ENCODE data around the gene FAM20A.
"Not testable (repeated sequence)": the region's sequence is repeated elsewhere in the genome, so short reads cannot be mapped to it uniquely, and the experiment has no call there.

FAM20A gene

DNA sequence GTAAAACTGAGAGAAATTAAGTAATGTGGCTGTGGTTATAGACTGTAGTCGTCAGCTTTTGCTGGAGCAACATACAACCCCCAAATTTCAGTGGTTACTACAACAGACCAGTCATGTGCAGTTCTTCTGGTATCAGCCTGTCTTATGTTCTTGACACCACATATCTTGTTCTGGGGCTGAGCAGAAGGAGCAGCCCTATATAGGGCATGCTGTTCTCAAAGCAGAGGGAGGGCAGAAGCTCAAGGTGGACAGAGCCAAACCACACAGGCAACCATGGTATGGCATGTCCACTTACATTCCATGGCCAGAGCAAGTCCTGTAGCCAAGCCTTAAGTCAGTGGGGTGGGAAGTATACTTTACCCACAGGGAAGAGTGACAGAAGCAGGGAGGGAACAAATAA, 81.3 kb downstream of the FAM20A start:
- no peak for DNase-seq (ENCODE audit: low spot score)

DNA sequence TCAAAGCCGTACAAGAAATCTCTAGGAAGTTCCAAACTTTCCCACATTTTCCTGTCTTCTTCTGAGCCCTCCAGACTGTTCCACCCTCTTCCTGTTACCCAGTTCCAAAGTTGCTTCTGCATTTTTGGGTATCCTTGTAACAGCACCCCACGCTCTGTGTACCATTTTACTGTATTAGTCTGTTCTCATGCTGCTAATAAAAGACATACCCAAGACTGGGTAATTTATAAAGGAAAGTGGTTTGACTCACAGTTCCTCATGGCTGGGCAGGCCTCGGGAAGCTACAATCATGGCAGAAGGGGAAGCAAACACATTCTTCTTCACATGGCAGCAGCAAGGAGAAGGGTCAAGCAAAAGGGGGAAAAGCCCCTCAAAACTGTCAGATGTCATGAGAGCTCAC, 82.1 kb downstream of the FAM20A start:
- DNase-seq (ENCODE audit: low spot score), result not testable (repeated sequence)

DNA sequence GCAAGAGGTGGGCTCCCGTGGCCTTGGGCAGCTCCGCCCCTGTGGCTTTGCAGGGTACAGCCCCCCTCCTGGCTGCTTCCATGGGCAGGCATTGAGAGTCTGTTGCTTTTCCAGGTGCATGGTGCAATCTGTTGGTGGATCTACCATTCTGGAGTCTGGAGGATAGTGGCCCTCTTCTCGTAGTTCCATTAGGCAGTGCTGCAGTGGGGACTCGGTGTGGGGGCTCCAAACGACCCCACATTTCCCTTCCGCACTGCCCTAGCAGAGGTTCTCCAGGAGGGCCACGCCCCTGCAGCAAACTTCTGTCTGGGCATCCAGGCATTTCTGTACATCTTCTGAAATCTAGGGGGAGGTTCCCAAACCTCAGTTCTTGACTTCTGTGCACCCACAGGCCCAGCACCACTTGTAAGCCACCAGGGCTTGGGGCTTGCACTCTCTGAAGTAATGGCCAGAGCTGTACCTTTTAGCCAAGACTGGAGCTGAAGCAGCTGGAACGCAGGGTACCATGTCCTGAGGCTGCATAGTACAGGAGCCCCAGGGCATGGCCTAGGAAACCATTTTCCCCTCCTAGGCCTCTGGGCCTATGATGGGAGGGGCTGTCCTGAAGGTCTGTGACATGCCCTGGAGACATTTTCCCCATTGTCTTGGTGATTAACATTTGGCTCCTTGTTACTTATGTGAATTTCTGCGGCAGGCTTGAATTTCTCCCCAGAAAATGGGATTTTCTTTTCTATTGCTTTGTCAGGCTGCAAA, 82.9 kb downstream of the FAM20A start:
- no peak for DNase-seq (ENCODE audit: low spot score)

DNA sequence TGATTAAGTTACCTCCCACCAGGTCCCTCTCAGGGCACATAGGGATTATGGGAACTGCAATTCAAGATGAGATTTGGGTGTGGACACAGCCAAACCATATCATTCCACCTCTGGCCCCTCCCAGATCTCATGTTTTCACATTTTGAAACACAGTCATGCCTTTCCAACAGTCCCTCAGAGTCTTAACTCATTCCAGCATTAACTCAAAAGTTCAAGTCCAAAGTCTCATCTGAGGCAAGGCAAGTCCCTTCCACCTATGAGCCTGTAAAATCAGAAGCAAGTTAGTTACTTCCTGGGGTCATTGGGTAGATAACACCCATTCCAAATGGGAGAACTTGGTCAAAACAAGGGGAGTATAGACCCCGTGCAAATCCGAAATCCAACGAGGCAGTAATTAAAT, 83.6 kb downstream of the FAM20A start:
- not testable (repeated sequence) for DNase-seq (ENCODE audit: low spot score)

DNA sequence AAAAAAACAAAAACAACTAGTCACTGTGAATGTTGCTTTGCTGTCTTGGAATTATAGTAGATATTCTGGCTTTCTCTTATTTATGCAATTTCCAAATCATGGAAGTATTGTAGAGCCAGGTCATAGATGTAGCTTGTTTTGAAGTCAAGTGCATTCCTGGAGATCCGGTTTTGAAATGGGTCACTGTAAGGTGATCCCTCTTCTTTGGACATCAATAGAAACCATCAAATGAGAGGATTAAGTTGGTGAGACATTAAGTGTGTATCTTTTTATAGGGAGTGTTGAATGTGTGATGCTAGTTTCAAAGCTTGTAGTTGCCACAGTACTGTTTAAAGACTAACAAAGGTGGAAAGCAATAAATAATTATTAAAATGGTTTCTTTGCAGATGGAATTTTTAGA, 84.4 kb downstream of the FAM20A start:
- no peak for DNase-seq (ENCODE audit: low spot score)

DNA sequence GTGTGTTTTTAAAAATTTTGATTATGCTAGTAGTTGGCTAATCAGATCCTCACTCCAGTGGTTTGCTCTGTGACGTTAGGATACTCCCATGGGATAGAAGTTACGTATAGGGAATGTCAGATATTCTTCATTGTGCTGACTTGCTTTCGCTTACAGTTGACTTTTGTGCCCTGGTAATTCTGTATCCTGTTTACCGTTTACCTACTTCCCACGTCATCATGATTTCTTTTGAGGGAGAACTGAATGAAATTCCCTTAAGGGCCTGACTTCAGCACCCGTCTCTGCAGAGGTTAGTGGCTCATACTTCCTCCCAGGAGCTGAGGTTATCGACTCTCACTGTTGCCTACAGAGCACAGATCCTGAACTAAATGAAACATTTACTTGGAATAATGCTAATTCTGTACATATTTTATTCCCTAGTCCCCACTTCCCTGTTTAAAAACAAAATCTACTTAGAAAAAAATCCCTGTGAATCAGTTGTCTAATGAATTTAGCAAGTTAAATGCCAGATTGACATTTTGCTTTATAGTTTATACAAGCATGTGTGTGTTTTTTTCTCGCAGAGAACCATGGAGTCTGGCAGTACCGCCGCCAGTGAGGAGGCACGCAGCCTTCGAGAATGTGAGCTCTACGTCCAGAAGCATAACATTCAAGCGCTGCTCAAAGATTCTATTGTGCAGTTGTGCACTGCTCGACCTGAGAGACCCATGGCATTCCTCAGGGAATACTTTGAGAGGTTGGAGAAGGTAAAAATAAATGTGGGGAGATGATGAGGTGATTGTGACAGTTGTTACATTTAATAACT, 86.1 kb downstream of the FAM20A start:
- peak; percentile 11 for DNase-seq (ENCODE audit: low spot score)

DNA sequence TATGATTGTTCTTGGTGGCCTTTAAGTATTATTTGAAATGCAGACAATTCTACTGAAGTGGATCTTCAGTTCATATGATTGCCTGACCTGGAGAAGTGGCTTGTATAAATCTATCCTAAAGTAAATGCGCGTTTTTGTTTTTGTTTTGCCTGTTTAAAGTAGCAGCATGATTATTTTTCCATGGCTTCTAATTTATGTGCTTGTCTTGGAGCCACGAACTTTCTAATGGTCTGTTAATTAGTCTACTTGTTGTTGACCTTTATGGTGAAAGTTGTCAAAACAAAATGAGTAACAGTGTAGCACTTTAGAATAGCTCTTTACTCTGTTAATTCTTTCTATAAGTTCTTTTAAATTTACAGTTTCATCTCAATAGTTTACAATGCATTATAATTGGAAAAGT, 87.2 kb downstream of the FAM20A start:
- DNase-seq (ENCODE audit: low spot score), result no peak

DNA sequence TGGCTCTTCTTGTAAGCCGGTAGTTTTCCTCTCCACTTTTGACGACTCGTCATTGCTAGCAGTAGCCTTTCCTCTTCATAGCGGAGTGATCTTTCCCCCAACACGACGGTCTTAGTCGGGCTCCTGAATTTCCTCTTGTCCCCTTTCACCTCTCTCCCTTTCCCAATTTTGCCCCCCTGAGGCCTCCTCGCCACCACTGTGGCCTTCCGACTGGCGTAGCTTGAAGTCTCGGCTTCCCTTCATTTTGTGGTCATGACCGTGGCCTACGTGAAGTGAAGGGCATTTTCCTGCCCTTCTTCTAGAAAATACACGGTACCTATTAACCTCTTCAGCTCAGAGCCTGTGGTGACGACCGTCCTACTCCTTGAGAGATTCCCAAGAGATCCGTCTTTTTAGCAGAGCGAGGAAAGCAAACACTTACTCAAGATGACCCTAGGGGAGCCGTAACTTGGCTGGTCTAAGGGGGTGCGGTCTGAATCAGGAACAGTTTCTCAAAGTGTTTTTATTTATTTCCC, 88.2 kb downstream of the FAM20A start:
- DNase-seq (ENCODE audit: low spot score), result peak; percentile 41

DNA sequence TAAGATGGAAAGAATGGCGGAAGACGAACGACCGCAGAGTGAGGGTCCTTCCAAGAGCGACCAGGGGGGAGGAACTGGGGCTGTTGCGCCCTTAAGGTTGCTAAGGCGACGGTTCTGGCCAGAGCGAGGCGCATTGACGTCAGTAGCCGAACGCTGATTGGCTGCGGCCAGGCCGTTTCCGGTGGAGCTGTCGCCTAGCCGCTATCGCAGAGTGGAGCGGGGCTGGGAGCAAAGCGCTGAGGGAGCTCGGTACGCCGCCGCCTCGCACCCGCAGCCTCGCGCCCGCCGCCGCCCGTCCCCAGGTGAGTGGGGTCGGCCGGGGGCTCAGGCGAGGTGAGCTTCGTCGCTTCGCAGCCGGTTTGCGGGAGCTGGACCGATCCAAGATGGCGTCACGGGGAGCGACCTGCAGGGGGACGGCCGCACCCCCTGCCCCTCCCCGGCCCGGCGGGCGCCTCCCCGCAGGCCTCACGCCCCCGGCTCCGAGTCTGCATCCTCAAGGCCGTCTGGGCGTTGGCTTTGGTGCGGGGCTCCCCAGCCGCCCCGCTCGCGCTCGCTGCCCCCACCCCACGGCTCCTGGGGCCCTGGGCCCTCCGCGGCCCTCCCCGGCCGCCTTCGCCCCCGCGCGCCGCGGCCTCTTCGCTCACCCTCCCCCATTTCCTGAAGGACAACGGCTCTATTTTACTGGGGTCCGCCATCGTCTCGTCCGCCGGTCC, 88.8 kb downstream of the FAM20A start, which contains the start of gene PRKAR1A:
Gene PRKAR1A (plus strand): TSS at position 184 of the 713 bp plus-strand sequence. CDS start 2,970 bp downstream, outside the sequence.
- peak; percentile 98 for DNase-seq (ENCODE audit: low spot score)

DNA sequence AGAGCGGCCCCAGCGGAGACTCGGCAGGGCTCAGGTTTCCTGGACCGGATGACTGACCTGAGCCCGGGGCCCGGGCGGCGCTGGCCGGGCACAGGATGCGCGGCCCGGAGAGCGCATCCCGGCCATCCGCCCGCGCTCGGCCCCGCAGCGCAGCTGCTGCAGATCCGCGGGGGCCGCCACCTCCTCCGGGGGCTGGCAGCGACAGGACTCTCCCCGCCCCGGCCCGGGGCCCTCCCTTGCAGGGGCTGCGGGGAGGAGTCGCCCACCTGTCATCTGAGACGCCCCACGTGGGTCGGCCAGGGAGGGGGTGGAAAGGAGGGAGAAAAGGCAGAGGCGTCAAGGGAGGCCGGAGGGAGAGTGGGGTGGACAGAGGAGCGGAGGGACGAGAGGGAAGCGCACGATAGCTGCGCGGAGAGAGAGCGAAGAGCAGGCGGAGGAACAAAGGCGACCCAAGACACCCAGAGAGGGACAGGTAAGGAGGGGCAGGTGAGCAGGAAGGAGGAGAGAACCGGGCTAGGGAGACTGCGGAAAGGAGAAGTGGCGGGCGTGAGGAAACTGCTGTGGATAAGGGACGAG, 89.4 kb downstream of the FAM20A start:
- DNase-seq (ENCODE audit: low spot score), result peak; percentile 79

DNA sequence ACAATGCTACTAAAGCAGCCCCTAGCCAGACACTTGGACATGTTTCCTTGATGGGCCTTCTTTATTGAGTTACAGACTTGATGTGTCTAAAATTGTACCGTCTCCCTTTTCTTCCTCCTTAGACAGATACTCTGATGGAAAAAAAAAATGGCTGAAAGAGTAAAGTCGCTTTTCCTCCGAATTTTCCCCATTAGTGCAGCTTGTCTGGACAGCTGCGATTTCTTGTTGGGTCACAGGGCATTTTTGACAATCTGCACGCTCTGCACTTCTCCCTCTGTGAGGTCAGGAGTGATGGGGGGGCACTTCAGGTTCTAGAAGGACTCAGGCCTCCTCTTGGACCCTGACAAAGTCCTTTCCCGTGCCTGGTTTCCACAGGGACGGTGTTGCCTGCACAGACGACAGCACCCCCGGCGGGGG, 89.9 kb downstream of the FAM20A start:
- no peak for DNase-seq (ENCODE audit: low spot score)

DNA sequence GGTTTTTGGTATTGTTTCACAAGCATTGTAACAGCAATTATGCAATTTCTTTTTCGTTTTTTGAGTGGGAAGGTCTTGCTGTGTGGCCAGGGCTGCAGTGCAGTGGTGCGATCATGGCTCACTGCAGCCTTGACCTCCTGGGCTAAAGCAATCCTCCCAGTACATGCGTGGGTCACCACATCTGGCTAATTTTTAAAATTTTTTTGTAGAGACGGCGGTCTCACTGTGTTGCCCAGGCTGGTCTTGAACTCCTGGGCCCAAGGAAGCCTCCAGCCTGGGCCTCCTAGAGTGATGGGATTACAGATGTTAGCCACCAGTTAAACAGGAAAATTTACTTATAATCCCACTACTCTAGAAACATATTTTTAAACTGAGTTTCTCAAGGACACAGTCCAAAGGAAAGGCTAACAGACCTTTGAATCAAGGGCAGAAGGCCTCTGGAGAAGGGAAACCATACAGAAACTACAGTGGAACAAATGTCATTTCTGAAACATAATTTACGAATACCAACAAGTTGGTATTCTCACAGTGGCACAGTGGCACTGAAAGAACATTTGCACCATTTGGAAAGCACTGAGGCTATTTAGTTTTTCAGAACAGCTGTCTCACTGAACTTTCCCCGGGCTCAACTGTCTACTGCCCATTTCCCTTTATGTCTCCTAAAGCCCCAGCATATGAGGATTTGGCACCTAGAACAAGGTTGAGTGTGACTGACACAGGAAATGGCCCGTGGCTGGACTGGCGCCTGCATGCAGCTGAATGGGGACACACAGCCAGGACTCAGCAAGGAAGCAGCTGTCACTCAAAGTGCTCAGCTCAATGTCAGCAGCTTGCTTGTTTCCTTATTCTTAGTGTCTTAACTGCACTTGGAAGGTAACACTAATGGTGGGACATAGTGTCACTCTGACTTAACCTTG, 91.8 kb downstream of the FAM20A start:
- no peak for DNase-seq (ENCODE audit: low spot score)

DNA sequence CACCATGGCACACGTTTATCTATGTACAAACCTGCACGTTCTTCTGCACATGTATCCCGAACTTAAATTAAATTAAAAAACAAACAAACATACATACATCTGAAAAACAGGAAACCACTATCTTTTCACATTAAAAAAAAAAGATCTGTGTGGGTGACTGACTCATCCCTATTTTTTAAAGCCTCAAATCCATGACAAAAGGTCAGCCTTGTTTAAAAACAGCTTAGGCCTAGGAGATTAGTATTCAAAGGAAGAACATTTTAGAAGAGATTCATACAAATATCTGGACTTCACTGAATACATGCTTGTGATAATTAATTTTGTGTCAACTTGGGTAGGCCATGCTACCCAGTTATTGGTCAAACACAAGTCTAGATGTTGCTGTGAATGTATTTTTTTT, 93.6 kb downstream of the FAM20A start:
- no peak for DNase-seq (ENCODE audit: low spot score)

DNA sequence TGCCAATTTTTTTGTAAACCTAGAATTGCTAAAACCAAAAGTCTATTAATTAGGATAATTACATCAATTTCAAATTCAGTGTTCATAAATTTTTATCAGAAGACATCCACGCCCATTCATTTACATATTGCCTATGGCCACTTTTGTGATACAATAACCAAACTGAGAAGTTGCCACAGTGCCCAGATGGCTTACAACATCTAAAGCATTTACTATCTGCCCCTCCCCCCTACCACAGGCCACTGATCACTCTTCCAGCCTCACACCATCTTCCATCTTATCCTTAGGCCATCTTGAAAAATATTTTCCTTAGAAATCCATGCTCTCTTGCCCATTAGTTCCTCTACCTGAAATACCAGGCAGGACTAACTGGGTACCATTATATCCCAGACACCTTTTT, 95.2 kb downstream of the FAM20A start:
- no peak for DNase-seq (ENCODE audit: low spot score)

DNA sequence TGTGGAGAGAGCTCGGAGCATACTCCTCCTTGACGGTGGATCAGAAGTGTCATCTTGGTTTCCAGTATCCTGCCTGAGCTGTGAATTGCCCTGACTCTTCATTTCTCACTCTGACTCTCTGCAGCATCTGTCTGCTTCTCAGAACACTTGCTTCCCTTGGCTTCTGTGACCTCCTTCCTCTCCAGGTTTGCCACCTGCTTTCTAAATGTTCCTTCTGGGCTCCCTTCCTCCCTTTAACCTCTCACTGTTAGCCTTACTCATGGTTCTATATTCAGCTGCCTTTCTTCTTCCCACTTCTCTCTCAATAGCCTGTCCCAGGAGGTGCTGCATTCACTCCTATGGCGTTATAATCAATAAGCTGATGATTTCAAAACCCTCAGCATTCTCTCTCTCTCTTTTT, 100.1 kb downstream of the FAM20A start:
- DNase-seq (ENCODE audit: low spot score), result no peak

DNA sequence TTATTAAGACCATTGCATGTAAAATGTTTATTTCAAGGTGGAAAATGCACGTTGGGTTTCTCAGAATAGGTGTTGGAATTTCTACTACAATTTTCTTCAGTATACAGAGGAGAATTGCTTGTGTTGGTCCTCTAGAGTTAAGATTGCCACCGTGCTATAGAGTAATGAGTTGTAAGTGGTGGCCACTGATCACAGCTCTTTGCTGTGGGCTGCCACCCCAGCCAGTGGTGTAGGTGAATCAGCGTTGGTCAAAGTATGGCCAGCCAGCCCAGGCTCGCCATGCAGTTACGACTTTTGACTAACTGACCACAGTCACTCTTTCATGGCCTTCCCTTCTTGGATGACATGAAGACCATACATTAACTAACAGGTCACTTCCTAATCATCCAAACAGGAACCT, 101.6 kb downstream of the FAM20A start:
- no peak for DNase-seq (ENCODE audit: low spot score)

DNA sequence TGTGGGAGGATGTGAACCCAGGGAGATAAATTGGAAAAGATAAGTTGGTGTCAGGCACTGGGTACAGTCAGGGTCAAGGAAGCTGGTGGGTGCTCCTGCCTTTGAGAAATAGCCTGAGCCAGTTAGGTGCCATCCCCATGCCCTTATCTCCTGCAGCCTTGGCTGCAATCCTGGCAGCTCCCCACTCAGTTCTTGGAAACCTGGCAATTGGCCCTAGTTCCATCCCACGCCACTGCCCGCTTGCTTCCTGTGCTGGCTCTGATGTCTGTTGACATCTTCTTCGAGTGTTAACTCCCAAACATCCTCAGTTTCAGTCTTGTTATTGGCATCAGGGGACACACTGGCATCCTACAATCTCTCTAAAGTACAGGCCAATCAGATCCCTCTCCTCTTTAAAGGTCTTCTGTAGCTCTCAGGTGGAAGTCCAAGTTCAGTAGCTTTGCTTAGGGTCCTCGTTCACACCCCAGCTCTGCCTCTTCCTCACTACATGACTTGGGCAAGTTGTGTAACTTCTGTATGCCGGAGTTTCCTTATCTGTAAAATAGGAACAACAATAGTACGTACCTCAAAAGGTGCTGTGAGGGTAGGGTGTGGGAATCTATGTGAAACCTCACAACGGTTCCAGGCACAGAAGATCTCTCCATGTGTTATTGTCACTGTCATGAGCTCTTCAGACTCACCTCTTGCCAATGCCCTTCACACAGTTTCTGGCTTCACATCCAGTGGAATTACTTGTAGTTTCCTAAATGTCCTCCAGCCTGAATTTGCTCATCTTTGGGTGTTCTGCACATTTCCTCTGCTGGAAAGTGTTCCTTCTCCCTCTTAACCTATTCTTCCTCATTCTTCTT, 102.5 kb downstream of the FAM20A start:
- peak; percentile 11 for DNase-seq (ENCODE audit: low spot score)

DNA sequence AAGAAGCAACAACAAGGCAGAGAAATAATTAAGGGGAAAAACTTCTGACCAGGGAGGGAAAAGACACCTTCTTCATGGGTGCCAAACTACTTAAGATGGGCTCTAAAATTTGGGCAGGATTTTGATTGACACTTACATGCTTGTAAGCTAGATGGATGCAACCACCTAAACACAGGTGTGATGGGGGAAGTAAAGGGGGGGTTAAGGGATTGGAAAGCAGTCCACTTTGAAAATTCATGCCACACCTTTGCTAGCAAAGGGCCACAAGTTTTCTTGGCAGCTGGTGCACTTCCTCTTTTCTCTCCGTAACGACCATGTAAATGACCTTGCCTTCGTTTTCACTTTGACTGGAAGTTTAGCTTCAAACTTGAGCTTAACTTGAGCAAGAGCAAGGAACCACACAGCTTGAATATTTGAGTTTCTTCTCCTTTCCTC, 103.3 kb downstream of the FAM20A start:
- DNase-seq (ENCODE audit: low spot score), result no peak

DNA sequence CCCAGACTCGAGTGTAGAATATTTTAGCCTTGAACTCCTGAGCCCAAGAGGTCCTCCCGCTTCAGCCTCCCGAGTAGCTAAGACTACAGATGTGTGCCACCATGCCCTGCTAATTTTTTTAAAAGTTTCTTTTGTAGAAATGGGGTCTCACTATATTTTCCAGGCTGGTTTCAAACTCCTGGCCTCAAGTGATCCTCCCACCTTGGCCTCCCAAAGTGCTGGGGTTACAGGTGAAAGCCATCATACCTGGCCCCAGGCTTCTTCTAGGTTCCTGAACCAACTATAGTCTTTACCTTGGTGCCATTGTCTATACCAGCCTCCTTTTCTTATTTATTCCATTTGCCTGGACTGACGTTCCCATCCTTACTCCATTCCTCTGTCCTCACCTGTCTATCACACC, 106.1 kb downstream of the FAM20A start:
- no peak for DNase-seq (ENCODE audit: low spot score)

Measured in GM03348 (cell line).